NCI-H460 (cell line): ENCODE data around the gene PRPH. TPM values are rescaled to one million over a fixed set of nuclear protein-coding genes. Genes with fewer than 3 reads are reported as not detected.

Source experiments
- DNase-seq: peaks from one replicate; pipeline ENCODE4 v3.0.0-alpha.2; 2016; ENCODE audit warnings: low read depth; ENCODE audit errors: extremely low read depth
- total RNA-seq: library from RNA; depleted of rRNA; stranded (reverse); fragments of >200 nt; shearing (Covaris generic); gene quantifications from 2 replicates; pipeline ENCODE4 v1.2.3, GENCODE V29; 2014; rRNA removed

Gene PRPH
- total RNA-seq, 1 experiment from 2014 or later, result 3.4 TPM

DNA sequence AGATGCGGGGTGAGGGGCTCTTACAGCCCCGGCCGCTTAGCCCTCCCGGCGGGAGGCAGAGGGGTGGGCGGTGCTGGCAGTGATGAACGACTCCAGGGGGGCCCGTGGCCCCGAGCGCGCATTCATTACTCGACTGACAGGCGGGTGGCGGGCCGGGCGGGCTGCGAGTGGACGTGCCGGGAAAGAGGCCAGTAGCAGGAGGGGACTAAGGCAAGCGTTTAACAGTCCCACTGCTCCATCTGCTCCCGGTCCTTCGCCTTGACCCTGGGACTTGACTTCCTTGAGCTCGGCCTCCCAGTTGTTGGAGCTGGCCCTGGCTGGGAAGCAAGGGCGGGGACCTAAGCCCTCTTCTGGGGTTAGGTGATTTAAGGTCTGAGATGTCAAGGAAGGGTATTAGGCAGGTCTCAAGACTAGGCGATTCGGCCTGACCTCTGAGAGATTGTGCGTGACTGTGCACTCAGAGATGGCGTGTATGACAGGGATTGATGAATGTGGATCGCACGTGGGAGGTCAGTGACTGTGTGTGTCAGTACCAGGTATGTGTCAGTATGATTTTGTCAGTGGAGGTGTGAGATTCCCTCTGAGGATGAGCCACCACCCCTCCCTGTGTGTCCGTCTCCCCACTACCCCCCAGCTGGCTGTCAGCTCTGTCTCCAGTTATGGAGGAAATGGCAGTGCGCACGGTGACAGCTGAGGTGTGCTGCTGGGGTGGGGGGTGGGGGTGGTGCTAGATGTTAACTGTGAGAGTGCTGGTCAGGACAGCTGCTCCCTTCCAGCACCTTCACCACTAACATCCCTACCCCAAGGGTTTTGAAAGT, 48.2 kb downstream of the PRPH start:
- no peak for DNase-seq

DNA sequence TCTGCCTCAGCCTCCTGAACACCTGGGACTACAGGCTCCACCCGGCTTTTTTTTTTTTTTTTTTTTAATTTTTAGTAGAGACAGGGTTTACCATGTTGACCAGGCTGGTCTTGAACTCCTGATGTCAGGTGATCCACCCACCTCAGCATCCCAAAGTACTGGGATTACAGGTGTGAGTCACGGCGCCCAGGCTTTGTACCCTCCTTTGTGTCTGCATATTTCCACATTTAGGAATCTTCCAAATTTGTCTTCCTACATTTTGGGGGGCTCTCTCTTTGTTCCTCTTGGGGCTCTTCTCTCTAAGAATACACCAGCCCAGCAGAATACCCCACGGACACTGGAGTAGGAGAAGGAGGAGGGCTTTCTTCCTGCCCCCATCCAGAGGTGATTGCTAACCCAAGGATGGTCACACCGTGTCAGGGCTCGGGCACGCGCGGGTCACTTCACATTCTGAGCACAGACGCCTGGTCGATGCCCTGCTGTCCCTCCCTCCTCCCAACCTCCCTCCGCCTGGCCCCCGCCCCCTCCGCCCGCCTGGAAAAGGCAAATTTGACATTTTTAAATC, 49.6 kb downstream of the PRPH start:
- no peak for DNase-seq

DNA sequence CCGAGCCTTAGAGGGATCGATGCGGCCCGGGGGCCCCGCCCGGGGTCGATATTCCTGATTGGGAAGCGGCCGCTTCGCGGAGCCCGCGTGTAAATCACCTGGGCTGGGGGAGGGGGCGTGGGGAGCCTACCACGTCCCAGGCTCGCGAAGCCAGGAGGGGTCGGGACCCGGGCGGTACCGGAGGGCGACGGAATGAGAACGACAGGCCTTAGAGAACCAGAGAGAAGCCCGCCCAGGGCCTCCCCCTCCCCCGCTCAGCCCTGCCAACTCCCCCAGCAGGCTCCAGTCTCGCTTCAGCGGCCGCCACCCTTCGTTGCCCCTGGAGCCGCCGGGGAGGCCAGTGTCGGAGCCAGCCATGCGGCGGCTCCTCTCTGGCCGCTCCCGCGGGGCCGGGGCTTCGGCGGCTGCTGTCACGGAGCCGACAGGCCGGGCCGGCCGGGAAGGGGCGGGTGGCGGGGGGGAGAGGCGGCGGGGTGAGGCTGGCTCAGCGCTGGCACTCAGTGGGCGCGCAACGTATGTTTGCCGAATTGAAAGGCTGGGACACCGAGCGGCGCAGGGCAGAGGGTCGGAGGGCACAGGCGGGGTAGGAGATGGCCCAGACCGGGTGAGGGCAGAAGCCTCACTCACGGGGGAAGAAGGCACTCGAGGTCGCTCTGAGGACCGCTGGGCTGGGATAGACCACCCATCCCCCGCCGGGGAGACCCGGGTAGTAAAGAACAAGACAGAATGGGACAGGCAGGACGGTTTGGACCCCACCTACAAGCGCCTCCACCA, 50.3 kb downstream of the PRPH start:
- DNase-seq, result no peak

DNA sequence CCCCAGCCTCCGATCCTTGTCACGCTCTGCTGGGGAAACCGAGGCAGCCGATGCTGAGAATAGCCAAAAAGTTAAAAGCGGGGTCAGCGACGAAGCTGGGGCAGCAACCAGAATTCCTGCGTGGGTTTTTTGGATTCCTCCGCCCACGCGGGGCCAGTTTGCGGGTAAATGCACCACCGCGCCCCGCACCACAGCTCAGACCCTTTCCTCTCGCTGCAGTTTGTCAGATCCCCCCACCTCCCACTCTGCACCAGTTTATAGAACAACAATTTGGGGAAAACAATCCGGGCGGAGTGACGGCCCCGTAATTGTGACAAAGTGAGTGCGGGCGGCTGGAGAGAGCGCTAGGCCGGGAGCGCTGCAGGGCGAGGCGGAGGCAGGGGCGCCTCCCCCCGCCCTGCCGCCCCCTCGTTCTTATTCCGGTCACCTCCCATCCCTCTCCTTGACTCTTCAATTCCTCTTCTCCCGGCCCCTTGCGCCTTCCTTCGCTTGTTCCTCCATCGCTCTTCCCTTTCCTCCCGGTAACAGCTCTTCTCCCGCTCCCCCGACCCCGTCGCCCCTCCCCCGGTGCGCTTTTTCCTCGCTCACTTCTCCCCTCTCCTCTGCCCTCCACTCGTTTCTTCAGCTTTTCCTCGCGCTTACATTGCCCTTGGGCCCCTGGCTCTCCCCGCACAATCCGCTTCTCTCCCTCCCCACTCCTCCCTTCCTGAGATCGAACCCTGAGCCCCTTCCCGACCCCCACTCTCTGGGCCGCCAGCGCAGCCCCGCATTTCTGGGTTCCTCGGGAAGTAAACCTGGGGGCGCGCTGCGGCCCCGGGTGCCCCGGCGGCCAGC, 51.1 kb downstream of the PRPH start:
- no peak for DNase-seq

DNA sequence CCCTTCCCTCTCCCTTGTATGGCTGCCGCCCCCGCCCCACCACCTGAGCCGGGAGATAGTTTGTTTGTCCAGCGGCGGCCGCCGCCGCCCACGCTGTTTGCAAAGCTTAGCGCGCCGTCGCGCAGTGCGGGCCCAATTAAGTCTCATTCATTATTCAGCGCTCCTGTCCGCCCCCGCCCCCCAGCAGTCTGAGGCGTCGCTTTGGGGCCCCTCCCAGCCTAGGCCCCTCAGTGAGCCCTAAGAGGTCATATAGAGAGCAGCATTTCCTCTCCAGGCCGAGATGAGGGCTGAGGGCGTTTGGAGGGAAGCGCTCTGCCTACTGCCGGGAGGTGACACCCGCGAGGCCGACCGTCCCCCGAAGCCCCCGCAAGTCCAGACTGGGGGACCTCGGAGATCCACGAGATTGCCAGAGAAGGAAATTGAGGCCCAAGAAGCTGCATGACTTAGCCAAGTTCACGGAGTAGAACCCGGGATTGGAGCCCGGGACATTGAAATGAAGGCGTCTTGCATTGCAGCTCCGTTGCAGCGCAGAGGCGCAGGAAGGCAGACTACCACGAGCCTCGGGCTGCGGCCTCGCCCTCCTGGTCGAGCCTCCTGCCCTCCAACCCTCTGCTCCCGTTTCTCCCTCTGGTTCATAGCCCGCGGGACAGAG, 51.8 kb downstream of the PRPH start, which contains the start of gene DNAJC22:
Gene DNAJC22, plus strand, starts transcription at position 230 of the 652 bp plus-strand sequence. CDS start 1,985 bp downstream, outside the sequence.
- no peak for DNase-seq

DNA sequence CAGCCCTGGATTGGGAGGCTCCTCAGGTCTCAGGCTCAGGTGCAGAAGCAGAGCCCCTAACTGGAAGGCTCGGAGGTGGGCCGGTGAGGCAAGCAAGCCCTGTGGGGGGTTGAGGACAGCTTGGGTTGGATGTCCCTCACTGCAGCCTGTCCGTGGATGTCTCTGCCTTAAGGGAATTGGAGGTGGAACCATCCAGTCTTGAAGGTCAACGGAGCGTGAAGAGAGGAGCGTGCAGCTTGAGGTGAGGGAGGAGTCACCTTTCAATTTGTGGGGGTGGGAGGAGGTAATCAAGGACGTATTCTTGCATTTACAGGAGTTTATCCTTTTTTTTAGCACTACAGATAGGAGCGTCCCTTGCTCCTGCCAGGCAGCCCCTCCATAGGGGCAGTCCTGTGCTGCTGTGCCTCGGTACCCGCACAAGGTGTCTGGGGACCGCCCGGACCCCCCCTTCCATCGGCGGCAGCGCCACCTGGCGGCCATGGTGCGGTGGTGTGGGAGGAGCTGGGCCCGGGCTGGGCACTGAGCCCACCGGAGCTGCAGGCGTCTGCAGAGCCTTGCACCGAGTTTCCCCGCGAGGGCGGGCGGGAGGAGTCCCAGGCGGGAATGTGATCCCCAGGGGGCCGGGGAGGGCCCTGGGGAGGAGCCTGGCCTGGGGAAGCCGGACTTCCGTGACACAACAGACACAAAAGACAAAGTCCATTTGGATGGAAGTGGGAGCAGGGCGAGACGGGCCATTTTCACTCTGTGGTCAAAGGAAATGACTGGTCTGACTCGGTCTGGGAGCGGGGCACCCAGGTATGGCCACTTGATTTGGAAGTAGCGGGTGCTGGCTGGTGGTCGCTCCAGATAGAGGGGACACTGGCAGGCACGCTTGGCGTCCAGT, 52.6 kb downstream of the PRPH start:
- peak; percentile 73 for DNase-seq

Other genes with a start within 250 kb of the PRPH start
- 19.1 and 21.0 TPM in 2 replicates for gene KMT2D, start 234.4 kb upstream of the PRPH start, total RNA-seq
- 3.6 and 5.1 TPM in 2 replicates for gene RHEBL1, start 225.2 kb upstream of the PRPH start, total RNA-seq
- gene DHH, start 200.3 kb upstream of the PRPH start, total RNA-seq, result 0.07 TPM in 1 of 2 replicates, not detected in the other
- 34.0 and 35.6 TPM in 2 replicates for gene LMBR1L, start 184.3 kb upstream of the PRPH start, total RNA-seq
- 1,553 and 1,790 TPM in 2 replicates for gene TUBA1B, start 163.8 kb upstream of the PRPH start, total RNA-seq
- gene TUBA1A, start 106.1 kb upstream of the PRPH start, total RNA-seq, result 216 and 232 TPM in 2 replicates
- 618 and 693 TPM in 2 replicates for gene TUBA1C, start 30.1 kb upstream of the PRPH start, total RNA-seq
- 35.2 and 50.5 TPM in 2 replicates for gene TROAP, start 28.1 kb downstream of the PRPH start, total RNA-seq
- gene C1QL4, start 42.0 kb downstream of the PRPH start, total RNA-seq, result 0.50 and 0.55 TPM in 2 replicates
- gene DNAJC22, start 51.7 kb downstream of the PRPH start, total RNA-seq, result 1.7 and 2.2 TPM in 2 replicates
- gene SPATS2, start 72.3 kb downstream of the PRPH start, total RNA-seq, result 29.3 and 30.4 TPM in 2 replicates
- 0.32 and 0.49 TPM in 2 replicates for gene KCNH3, start 243.9 kb downstream of the PRPH start, total RNA-seq